HCT116 (cell line): ENCODE measurements around the gene MANSC1. TPM values are rescaled to one million over a fixed set of nuclear protein-coding genes. Genes with fewer than 3 reads are reported as not detected.

ENCODE experiments used
- ATAC-seq: fragments of 200-7000 bp; cut with Tn5 transposase; 2 replicates; pipeline ENCODE4 v1.9.1; 2020; ENCODE audit warnings: mild to moderate bottlenecking, moderate library complexity
- BruUV-seq: library from RNA; stranded (reverse); fragments of 400-500 nt; replicated peaks from 2 replicates; lab custom pipeline; 2021; lab: Mats Ljungman, UMichigan
- CTCF ChIA-PET: fragments of 300-600 bp; sonication (Branson Sonifier 250); formaldehyde crosslinking; loops from one replicate; lab custom pipeline; 2021; ENCODE audit warnings: antibody characterized with exemption; lab: Charles Lee
- POLR2A ChIA-PET: fragments of 300-600, 350-600 bp; sonication (Branson Sonifier 250); formaldehyde crosslinking; loops from one replicate; lab custom pipeline; 2021; ENCODE audit warnings: antibody characterized with exemption; lab: Charles Lee
- RAD21 ChIA-PET, 2 experiments: fragments of 300-600 bp; sonication (Branson Sonifier 250); formaldehyde crosslinking; loops; one replicate each; lab custom pipeline; 2023; ENCODE audit warnings: low total read pairs in 2 of 2; ENCODE audit not compliant: uncharacterized antibody in 2 of 2, unreplicated experiment in 2 of 2, low non-redundant PET in 1 of 2; lab: Charles Lee
- DNase-seq: peaks from one replicate; pipeline ENCODE4 v3.0.0-alpha.2; 2010; ENCODE audit warnings: low read depth, low spot score
- H2AFZ ChIP-seq: fragments of 200-600 bp; shearing (Covaris generic), sonication (generic); 2 replicates; pipeline ENCODE4 v1.6.1; 2017; ENCODE audit warnings: low read depth, mixed run types, mixed read lengths, antibody characterized with exemption, low read length; ENCODE audit not compliant: poor library complexity, severe bottlenecking
- H3K27ac ChIP-seq: 2 replicates; pipeline ENCODE4 v1.5.1; 2012; ENCODE audit warnings: low read depth, low read length
- H3K27me3 ChIP-seq: fragments of 200-600 bp; sonication (generic); 2 replicates; pipeline ENCODE4 v1.6.1; 2016; ENCODE audit warnings: mixed run types, low read length, mixed read lengths; ENCODE audit not compliant: insufficient read depth
- H3K36me3 ChIP-seq, 2 experiments: fragments of 200-500 bp in 1 of 2; fragments of 200-600 bp in 1 of 2; sonication (Bioruptor generic) in 1 of 2; sonication (generic) in 1 of 2; 2 replicates each; pipeline versions ENCODE4 v1.5.1 to v1.6.1; 2014 to 2016; ENCODE audit warnings: low read length in 2 of 2, inconsistent platforms in 1 of 2, mixed read lengths in 1 of 2, mixed run types in 1 of 2; ENCODE audit not compliant: insufficient read depth in 2 of 2, control insufficient read depth in 1 of 2
- H3K4me1 ChIP-seq, 2 experiments: fragments of 200-600 bp in 1 of 2; sonication (generic) in 1 of 2; 2 replicates each; pipeline versions ENCODE4 v1.5.1 to v1.6.1; 2012 to 2017; ENCODE audit warnings: low read length in 2 of 2, inconsistent platforms in 1 of 2, mild to moderate bottlenecking in 1 of 2, mixed read lengths in 1 of 2, mixed run types in 1 of 2, moderate library complexity in 1 of 2; ENCODE audit not compliant: insufficient read depth in 2 of 2, control insufficient read depth in 1 of 2
- H3K4me2 ChIP-seq: fragments of 200-600 bp; sonication (generic); 2 replicates; pipeline ENCODE4 v1.6.1; 2017; ENCODE audit warnings: mixed run types, low read length, mixed read lengths
- H3K4me3 ChIP-seq, 2 experiments: fragments of 200-600 bp in 1 of 2; sonication (generic) in 1 of 2; replicated peaks in 1 of 2; 2 replicates each; pipeline ENCODE4 v1.5.1; 2011 to 2016; ENCODE audit warnings: low read length in 2 of 2, control low read depth in 1 of 2, low read depth in 1 of 2, mild to moderate bottlenecking in 1 of 2, mixed read lengths in 1 of 2, mixed run types in 1 of 2
- H3K79me2 ChIP-seq: fragments of 200-600 bp; sonication (generic); 2 replicates; pipeline ENCODE4 v1.6.1; 2017; ENCODE audit warnings: mild to moderate bottlenecking, mixed run types, low read length, moderate library complexity, mixed read lengths; ENCODE audit not compliant: insufficient read depth
- H3K9ac ChIP-seq: fragments of 200-600 bp; sonication (generic); 2 replicates; pipeline ENCODE4 v1.6.1; 2016; ENCODE audit warnings: low read length, mixed read lengths
- H3K9me2 ChIP-seq: fragments of 200-600 bp; sonication (generic), shearing (Covaris generic); 2 replicates; pipeline ENCODE4 v1.6.1; 2017; ENCODE audit warnings: mixed run types, mild to moderate bottlenecking, moderate library complexity; ENCODE audit not compliant: insufficient read depth
- H3K9me3 ChIP-seq, 2 experiments: fragments of 200-500 bp in 1 of 2; fragments of 200-600 bp in 1 of 2; sonication (Bioruptor generic) in 1 of 2; sonication (generic) in 1 of 2; 2 replicates each; pipeline ENCODE4 v1.6.1; 2014 to 2017; ENCODE audit warnings: low read length in 2 of 2, mixed read lengths in 2 of 2, inconsistent platforms in 1 of 2, low read depth in 1 of 2, mild to moderate bottlenecking in 1 of 2, mixed run types in 1 of 2, moderate library complexity in 1 of 2; ENCODE audit not compliant: control insufficient read depth in 1 of 2, insufficient read depth in 1 of 2
- H4K20me1 ChIP-seq: fragments of 200-600 bp; sonication (generic), shearing (Covaris generic); 2 replicates; pipeline ENCODE4 v1.6.1; 2017; ENCODE audit warnings: mixed run types, mild to moderate bottlenecking, moderate library complexity; ENCODE audit not compliant: insufficient read depth
- CBX3 ChIP-seq: IDR thresholded peaks from 2 replicates; pipeline ENCODE4 v1.6.1; 2012; ENCODE audit warnings: low read depth
- EGR1 ChIP-seq: IDR thresholded peaks from 2 replicates; pipeline ENCODE4 v1.6.1; 2012; ENCODE audit warnings: low read depth
- ELF1 ChIP-seq: IDR thresholded peaks from 2 replicates; pipeline ENCODE4 v1.6.1; 2012; ENCODE audit warnings: low read depth, borderline replicate concordance
- EZH2 ChIP-seq: fragments of 200-600 bp; sonication (generic); IDR thresholded peaks from 2 replicates; pipeline ENCODE4 v1.6.1; 2017; ENCODE audit warnings: antibody characterized with exemption, mixed run types
- EZH2phosphoT487 ChIP-seq: fragments of 200-600 bp; IDR thresholded peaks from 2 replicates; pipeline ENCODE4 v1.6.1; 2018; ENCODE audit warnings: antibody characterized with exemption, borderline replicate concordance
- FOSL1 ChIP-seq: IDR thresholded peaks from 2 replicates; pipeline ENCODE4 v1.6.1; 2012; ENCODE audit warnings: low read depth
- POLR2A ChIP-seq: IDR thresholded peaks from 2 replicates; pipeline ENCODE4 v1.7.0; 2011; ENCODE audit warnings: borderline replicate concordance; ENCODE audit not compliant: insufficient read depth, insufficient read length; ENCODE audit errors: extremely low read depth
- POLR2AphosphoS5 ChIP-seq: IDR thresholded peaks from 2 replicates; pipeline ENCODE4 v1.6.1; 2011; ENCODE audit warnings: mild to moderate bottlenecking, low read depth, low read length, moderate library complexity
- REST ChIP-seq: IDR thresholded peaks from 2 replicates; pipeline ENCODE4 v1.6.1; 2012; ENCODE audit warnings: low read depth
- SIN3A ChIP-seq: IDR thresholded peaks from 2 replicates; pipeline ENCODE4 v1.6.1; 2012; ENCODE audit warnings: low read depth
- SP1 ChIP-seq: IDR thresholded peaks from 2 replicates; pipeline ENCODE4 v1.6.1; 2012; ENCODE audit warnings: low read depth
- TCF7L2 ChIP-seq: IDR thresholded peaks from 2 replicates; pipeline ENCODE4 v1.7.0; 2011; ENCODE audit warnings: borderline replicate concordance, inconsistent platforms; ENCODE audit not compliant: insufficient read depth, insufficient read length; ENCODE audit errors: extremely low read depth
- YY1 ChIP-seq: IDR thresholded peaks from 2 replicates; pipeline ENCODE4 v1.6.1; 2011; ENCODE audit warnings: low read length, low read depth, moderate library complexity, mild to moderate bottlenecking; ENCODE audit not compliant: insufficient replicate concordance; ENCODE audit errors: extremely low read depth
- ZFX ChIP-seq: fragments of 450-650 bp; IDR thresholded peaks from 2 replicates; pipeline ENCODE4 v1.6.1; 2017
- intact Hi-C: fragments of 100-400 bp; cut with micrococcal nuclease; formaldehyde crosslinking; loops from 2 replicates; pipeline ENCODE4 v1.10.0; 2022
- total RNA-seq: library from RNA; stranded (reverse); gene quantifications from one replicate; pipeline ENCODE4 v1.2.1, GENCODE V29; 2021; ENCODE audit not compliant: unreplicated experiment
- TF ChIP-seq, protein P1 (sequence below): IDR thresholded peaks from 2 replicates; pipeline ENCODE4 v1.6.1; 2012

MANSC1 gene
- total RNA-seq, 1 experiment from 2014 or later, result 0.20 TPM

DNA sequence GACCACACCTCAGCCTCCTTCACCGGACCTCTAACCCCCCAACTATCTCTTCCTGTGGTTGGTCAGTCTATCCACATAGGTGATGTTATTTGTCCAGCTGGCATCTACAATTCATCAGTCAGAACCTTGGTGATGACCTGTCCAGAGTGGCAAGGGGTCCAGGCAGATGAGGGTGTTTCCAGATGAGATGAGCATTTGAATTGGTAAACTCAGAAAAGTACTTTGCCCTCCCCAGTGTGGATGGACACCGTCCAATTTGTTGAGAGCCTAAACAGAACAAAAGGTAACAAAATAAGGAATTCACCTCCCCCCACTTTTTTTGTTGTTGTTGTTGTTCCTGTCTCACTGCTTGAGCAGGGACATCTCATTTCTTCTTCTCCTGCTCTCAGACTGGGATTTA lies 48.9 kb downstream of the MANSC1 start:
- H3K79me2 ChIP-seq, result no peaks in the 10 kb centered on the region
- ChIA-PET CTCF (no interaction called here), RAD21 (no interaction called here), POLR2A (no interaction called here)
- H4K20me1 ChIP-seq, result no peaks in the 10 kb centered on the region
- no peaks in the 10 kb centered on the region for H3K27me3 ChIP-seq
- intact Hi-C loops, result no loop called here
- ATAC-seq (no peak), DNase-seq (no peak)
- no peaks in the 10 kb centered on the region for H3K9me2 ChIP-seq
- no peaks in the 10 kb centered on the region for H3K36me3 ChIP-seq
- H3K9ac ChIP-seq, result no peak overlapping the region
- no peak overlapping the region for H3K4me2 ChIP-seq
- H2AFZ ChIP-seq, result no peak overlapping the region
- H3K27ac ChIP-seq, result no peak overlapping the region
- no peaks in the 10 kb centered on the region for H3K4me1 ChIP-seq
- H3K4me3 ChIP-seq, result no peak overlapping the region
- TF ChIP-seq EZH2, result no peak
- no peak for TF ChIP-seq FOSL1
- TF ChIP-seq ELF1, result no peak
- TF ChIP-seq YY1, result no peak
- TF ChIP-seq, protein P1, sequence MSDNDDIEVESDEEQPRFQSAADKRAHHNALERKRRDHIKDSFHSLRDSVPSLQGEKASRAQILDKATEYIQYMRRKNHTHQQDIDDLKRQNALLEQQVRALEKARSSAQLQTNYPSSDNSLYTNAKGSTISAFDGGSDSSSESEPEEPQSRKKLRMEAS, result no peak
- no peak for TF ChIP-seq TCF7L2
- no peak for TF ChIP-seq POLR2A
- no peak for TF ChIP-seq ZFX
- TF ChIP-seq POLR2AphosphoS5, result no peak
- TF ChIP-seq EZH2phosphoT487, result no peak
- no peak for TF ChIP-seq REST
- no peak for TF ChIP-seq CBX3
- TF ChIP-seq SIN3A, result no peak
- TF ChIP-seq SP1, result no peak
- no peak for TF ChIP-seq EGR1
- BruUV-seq, result no TSS peak
- H3K9me3 ChIP-seq, result no peaks in the 10 kb centered on the region
